SH-SY5Y (cell line): ENCODE results near the gene HKDC1.

ENCODE experiments used
- GATA2 ChIP-seq: IDR thresholded peaks from 2 replicates; pipeline ENCODE4 v1.6.1; 2011; ENCODE audit warnings: mild to moderate bottlenecking, low read depth, low read length
- GATA3 ChIP-seq: IDR thresholded peaks from 2 replicates; pipeline ENCODE4 v1.6.1; 2011; ENCODE audit warnings: low read depth, mild to moderate bottlenecking, low read length, moderate library complexity

The HKDC1 gene

GRCh38 chr10:69209787-69210484 lies 10.2 kb upstream of the HKDC1 start:
- TF ChIP-seq GATA2 (no peak), GATA3 (no peak)

- TF ChIP-seq GATA3 (no peak), GATA2 (no peak)
Measured at GRCh38 chr10:69211104-69211503, 9.0 kb upstream of the HKDC1 start.

GRCh38 chr10:69211524-69211923 lies 8.6 kb upstream of the HKDC1 start:
- TF ChIP-seq GATA2 (no peak), GATA3 (no peak)

- TF ChIP-seq GATA3 (no peak), GATA2 (no peak)
Measured at GRCh38 chr10:69213591-69214311, 6.4 kb upstream of the HKDC1 start.

GRCh38 chr10:69214666-69215131 lies 5.4 kb upstream of the HKDC1 start:
- TF ChIP-seq GATA2 (no peak), GATA3 (no peak)

GRCh38 chr10:69215405-69216171 lies 4.5 kb upstream of the HKDC1 start:
- TF ChIP-seq GATA2 (no peak), GATA3 (no peak)

- TF ChIP-seq GATA2 (no peak), GATA3 (no peak)
Measured at GRCh38 chr10:69216577-69217118, 3.5 kb upstream of the HKDC1 start.

- TF ChIP-seq GATA3 (no peak), GATA2 (no peak)
Measured at GRCh38 chr10:69217119-69217754, 2.9 kb upstream of the HKDC1 start.

- TF ChIP-seq GATA2 = no peak
- TF ChIP-seq GATA3 = no peak
Measured at GRCh38 chr10:69218831-69219230, 1.3 kb upstream of the HKDC1 start.

GRCh38 chr10:69220507-69220906 lies 375 bp downstream of the HKDC1 start:
- TF ChIP-seq GATA2 (no peak), GATA3 (no peak)

GRCh38 chr10:69222157-69223027 lies 2.3 kb downstream of the HKDC1 start:
- TF ChIP-seq GATA3 (no peak), GATA2 (no peak)

- TF ChIP-seq GATA3 (no peak), GATA2 (no peak)
Measured at GRCh38 chr10:69223028-69223342, 2.9 kb downstream of the HKDC1 start.

GRCh38 chr10:69224862-69225657 lies 4.9 kb downstream of the HKDC1 start:
- TF ChIP-seq GATA2 = no peak
- no peak for TF ChIP-seq GATA3
